ENCODE measurements around the gene C2CD5. TPM values are rescaled to one million over a fixed set of nuclear protein-coding genes. Genes with fewer than 3 reads are reported as not detected.

The C2CD5 gene
- total RNA-seq, 1 experiment from 2014 or later: 35.4 TPM

- Histone ChIP-seq H3K9me3 (ENCODE audit: control insufficient read depth, low read depth, low read length) (no peaks in the 10 kb centered on the region), H3K79me2 (ENCODE audit: insufficient read depth, low read length) (no peaks in the 10 kb centered on the region), H2BK120ac (ENCODE audit: low read depth, low read length, poor library complexity, severe bottlenecking) (no peak overlapping the region), H2BK20ac (ENCODE audit: low read depth, low read length, poor library complexity, severe bottlenecking) (no peak overlapping the region), H2BK15ac (ENCODE audit: low read depth, low read length) (no peak overlapping the region), H3T11ph (ENCODE audit: low read length) (no peak overlapping the region), H2BK12ac (ENCODE audit: insufficient read length, low read depth, low read length) (no peak overlapping the region), H2BK5ac (ENCODE audit: insufficient read length, low read length) (no peak overlapping the region), H3K4ac (ENCODE audit: low read depth, low read length) (no peak overlapping the region), H4K91ac (ENCODE audit: insufficient read length, low read depth, low read length) (no peak overlapping the region), H4K5ac (ENCODE audit: insufficient read length, low read depth, low read length) (no peak overlapping the region), H3K27ac (ENCODE audit: insufficient read length, low read depth, low read length) (no peak overlapping the region), H3K23me2 (ENCODE audit: insufficient read length, low read depth, low read length, poor library complexity, severe bottlenecking) (no peaks in the 10 kb centered on the region), H3K18ac (ENCODE audit: insufficient read length, low read depth, low read length) (no peak overlapping the region), H2AK5ac (ENCODE audit: insufficient read length, low read length) (no peak overlapping the region), H4K8ac (replicated peaks; ENCODE audit: insufficient read length, low read depth, low read length) (no peak overlapping the region), H3K27me3 (ENCODE audit: insufficient read depth, low read length) (no peaks in the 10 kb centered on the region), H4K20me1 (ENCODE audit: control insufficient read depth, insufficient read depth, insufficient read length) (no peaks in the 10 kb centered on the region), H3K14ac (ENCODE audit: insufficient read depth, low read length) (no peak overlapping the region), H3K56ac (ENCODE audit: insufficient read length, low read depth, low read length) (no peak overlapping the region), H3K4me1 (ENCODE audit: insufficient read depth, low read length) (no peaks in the 10 kb centered on the region), H2AFZ (ENCODE audit: low read length) (no peak overlapping the region), H3K9ac (ENCODE audit: extremely low read depth, insufficient read length, low read length) (no peak overlapping the region), H3K79me1 (ENCODE audit: insufficient read depth, low read depth, low read length, poor library complexity, severe bottlenecking) (no peaks in the 10 kb centered on the region), H3K4me2 (ENCODE audit: insufficient read depth, insufficient read length, low read length) (no peak overlapping the region), H3K23ac (ENCODE audit: insufficient read length, low read depth, low read length) (no peak overlapping the region)
- H3K4me3 Mint-ChIP-seq: no peak overlapping the region
- no peak for DNase-seq
- H3K9me3 Mint-ChIP-seq: no peaks in the 10 kb centered on the region
- H3K27ac Mint-ChIP-seq: no peak overlapping the region
- no peaks in the 10 kb centered on the region for H3K27me3 Mint-ChIP-seq (ENCODE audit: low read depth)
- no peaks in the 10 kb centered on the region for H3K36me3 Mint-ChIP-seq (ENCODE audit: insufficient read depth in 1 of 3, low read depth in 3 of 3)
- no peaks in the 10 kb centered on the region for H3K4me1 Mint-ChIP-seq
- TF ChIP-seq CTCF (conservative IDR thresholded peaks at IDR 0.05): no peak
These were observed 127.5 kb downstream of the C2CD5 start for GRCh38 chr12:22416801-22417200.
